K562 (cell line): ENCODE measurements around the gene REM1. TPM values are rescaled to one million over a fixed set of nuclear protein-coding genes. Genes with fewer than 3 reads are reported as not detected.
A peak's percentile ranks its signal among the peaks of the same experiment; 100 is the strongest.

ENCODE experiments used
- CTCF ChIP-seq, 3 experiments: IDR thresholded peaks in 2 of 3; conservative IDR thresholded peaks in 1 of 3; 2 replicates each; pipeline ENCODE4 v1.5.1; 2011 to 2012; ENCODE audit warnings: low read length in 3 of 3, mild to moderate bottlenecking in 3 of 3, control low read depth in 2 of 3, improper control_type of control experiment in 1 of 3, inconsistent platforms in 1 of 3, low read depth in 1 of 3, mixed read lengths in 1 of 3, moderate library complexity in 1 of 3; ENCODE audit not compliant: insufficient read depth in 2 of 3
- EGR1 ChIP-seq: fragments of 450-650 bp; conservative IDR thresholded peaks from 2 replicates; pipeline ENCODE4 v1.6.1; 2017; ENCODE audit warnings: mild to moderate bottlenecking
- KAT2B ChIP-seq: IDR thresholded peaks from one replicate; pipeline ENCODE4 v1.6.1; 2012; ENCODE audit warnings: low read depth, mild to moderate bottlenecking, control low read depth, inconsistent platforms, low read length, moderate library complexity
- MEIS2 ChIP-seq: fragments of 450-650 bp; IDR thresholded peaks from 2 replicates; pipeline ENCODE4 v1.6.1; 2014; ENCODE audit warnings: mild to moderate bottlenecking; ENCODE audit not compliant: partially characterized antibody
- MYBL2 ChIP-seq, 2 experiments: fragments of 450-650 bp in 1 of 2; sonication (generic) in 1 of 2; formaldehyde crosslinking in 1 of 2; IDR thresholded peaks; 2 replicates each; pipeline versions ENCODE4 v1.6.1 to v1.8.1; 2017 to 2022; ENCODE audit warnings: borderline replicate concordance in 1 of 2, inconsistent platforms in 1 of 2, low read depth in 1 of 2, mild to moderate bottlenecking in 1 of 2, missing genetic modification reagents in 1 of 2, moderate library complexity in 1 of 2
- MYNN ChIP-seq, 2 experiments: sonication (generic); formaldehyde crosslinking in 1 of 2; IDR thresholded peaks; 2 replicates each; pipeline versions ENCODE4 v1.5.0 to v1.6.1; 2016 to 2020; ENCODE audit warnings: antibody characterized with exemption in 1 of 2, missing genetic modification reagents in 1 of 2
- NEUROD1 ChIP-seq: fragments of 150-350 bp; IDR thresholded peaks from 2 replicates; pipeline ENCODE4 v1.6.1; 2014; ENCODE audit warnings: borderline replicate concordance, low read length, low read depth; ENCODE audit not compliant: partially characterized antibody
- PCBP2 ChIP-seq: fragments of 200-400 bp; formaldehyde crosslinking; IDR thresholded peaks from 2 replicates; pipeline ENCODE4 v1.6.1; 2018; ENCODE audit warnings: low read length, low read depth, mild to moderate bottlenecking, moderate library complexity; ENCODE audit not compliant: poor library complexity, severe bottlenecking
- POLR2B ChIP-seq: fragments of 450-650 bp; IDR thresholded peaks from 2 replicates; pipeline ENCODE4 v1.6.1; 2018; ENCODE audit warnings: low read depth; ENCODE audit not compliant: partially characterized antibody
- PRMT5 ChIP-seq: sonication (generic); formaldehyde crosslinking; IDR thresholded peaks from 2 replicates; pipeline ENCODE4 v1.5.0; 2020; ENCODE audit warnings: missing genetic modification reagents
- RCOR1 ChIP-seq, 2 experiments: IDR thresholded peaks; 2 replicates each; pipeline ENCODE4 v1.6.1; 2012; ENCODE audit warnings: low read depth in 2 of 2, low read length in 2 of 2, borderline replicate concordance in 1 of 2, improper control_type of control experiment in 1 of 2
- RREB1 ChIP-seq: fragments of 250-450 bp; sonication (Bioruptor Pico); IDR thresholded peaks from 2 replicates; pipeline ENCODE4 v1.4.0; 2020
- TBL1XR1 ChIP-seq, 2 experiments: IDR thresholded peaks; 2 replicates each; pipeline ENCODE4 v1.6.1; 2012; ENCODE audit warnings: improper control_type of control experiment in 2 of 2, low read length in 2 of 2, mild to moderate bottlenecking in 1 of 2
- YY1 ChIP-seq, 3 experiments: IDR thresholded peaks; 2 replicates each; pipeline ENCODE4 v1.6.1; 2011; ENCODE audit warnings: low read length in 2 of 3, mild to moderate bottlenecking in 2 of 3, moderate library complexity in 2 of 3, borderline replicate concordance in 1 of 3, control low read depth in 1 of 3, low read depth in 1 of 3; ENCODE audit not compliant: insufficient read depth in 3 of 3, insufficient replicate concordance in 2 of 3, control insufficient read depth in 1 of 3, insufficient read length in 1 of 3; ENCODE audit errors: extremely low read depth in 1 of 3
- ZNF395 ChIP-seq: fragments of 200-800 bp; sonication (Bioruptor generic); IDR thresholded peaks from 2 replicates; pipeline ENCODE4 v1.6.1; 2017; ENCODE audit warnings: missing genetic modification characterization, missing compliant biosample characterization
- polyA plus RNA-seq, 8 experiments: library from polyadenylated mRNA; depleted of rRNA in 4 of 8; stranded (reverse) in 5 of 8; unstranded in 3 of 8; fragments of >200 nt; fragmentation: Nextera tagmentation in 2 of 8; fragmentation: Illumina TruSeq in 1 of 8; extraction: Ambion mirVana in 2 of 8; extraction: Trizol in 1 of 8; gene quantifications; 2 replicates each; pipeline versions ENCODE4 v1.2.1 to v1.2.3, GENCODE V29; 2011 to 2014; ENCODE audit warnings: inconsistent platforms in 1 of 8, missing spikeins in 1 of 8
- total RNA-seq, 7 experiments: library from RNA; depleted of rRNA in 6 of 7; stranded (reverse); fragments of >200 nt in 6 of 7; fragmentation: Illumina TruSeq in 2 of 7; extraction: Trizol in 2 of 7; gene quantifications; 2 replicates each; pipeline versions ENCODE4 v1.2.1 to v1.2.3, GENCODE V29; 2011 to 2021; ENCODE audit warnings: low replicate concordance in 1 of 7

The REM1 gene
- total and polyA plus RNA-seq, 9 of the 15 experiments (the other 6 are each of a cell fraction or from before 2014, with no cell fraction given), result not detected

- TF ChIP-seq CTCF (IDR thresholded peaks at IDR 0.05 in 2 of 3, conservative IDR thresholded peaks at IDR 0.05 in 1 of 3; ENCODE audit: insufficient read depth in 2 of 3, low read depth in 1 of 3, low read length in 3 of 3), result no peak
- no peak for TF ChIP-seq EGR1
- no peak for TF ChIP-seq YY1 (IDR thresholded peaks at IDR 0.05; ENCODE audit: borderline replicate concordance in 1 of 3, control insufficient read depth in 1 of 3, extremely low read depth in 1 of 3, insufficient read depth in 3 of 3, insufficient read length in 1 of 3, insufficient replicate concordance in 2 of 3, low read depth in 1 of 3, low read length in 2 of 3)
- TF ChIP-seq KAT2B, result no peak
- peak; percentile 87; the same call in 1 of the 2 replicates for TF ChIP-seq MYNN (IDR thresholded peaks at IDR 0.05)
- TF ChIP-seq MYNN (CRISPR knock-in tag; IDR thresholded peaks at IDR 0.05), result no peak
- TF ChIP-seq ZNF395 (CRISPR knock-in tag), result no peak
- 0 out of 4 replicates have a peak, but pooled peaks of 1 of the 2 experiments have one; percentile 31 for TF ChIP-seq RCOR1 (IDR thresholded peaks at IDR 0.05; ENCODE audit: borderline replicate concordance in 1 of 2, low read depth in 2 of 2, low read length in 2 of 2)
- TF ChIP-seq NEUROD1, result peak; percentile 96
- no peak for TF ChIP-seq MYBL2 (IDR thresholded peaks at IDR 0.05; ENCODE audit: low read depth)
- TF ChIP-seq MYBL2 (CRISPR knock-in tag; IDR thresholded peaks at IDR 0.05; ENCODE audit: borderline replicate concordance), result no peak
- peak; percentile 72; the same call in 1 of the 2 replicates for TF ChIP-seq RREB1
- TF ChIP-seq PRMT5 (CRISPR knock-in tag), result no peak
- TF ChIP-seq PCBP2, result no peak
- TF ChIP-seq POLR2B, result no peak
- TF ChIP-seq TBL1XR1 (IDR thresholded peaks at IDR 0.05; ENCODE audit: low read length in 2 of 2), result no peak
- no peak for TF ChIP-seq MEIS2
These were observed 22.9 kb downstream of the REM1 start (continued) for GRCh38 chr20:31497838-31498540.
